Tracheal epithelial cell (primary cell): Measurements from ENCODE around the gene GP1BB. TPM values are rescaled to one million over a fixed set of nuclear protein-coding genes. Genes with fewer than 3 reads are reported as not detected.

Experiments used
- total RNA-seq: library from RNA; depleted of rRNA; stranded (reverse); fragments of >200 nt; gene quantifications from 2 replicates; pipeline ENCODE4 v1.2.1, GENCODE V29; 2014

The GP1BB gene
- total RNA-seq: under 0.01 and 3.1 TPM in 2 replicates

DNA sequence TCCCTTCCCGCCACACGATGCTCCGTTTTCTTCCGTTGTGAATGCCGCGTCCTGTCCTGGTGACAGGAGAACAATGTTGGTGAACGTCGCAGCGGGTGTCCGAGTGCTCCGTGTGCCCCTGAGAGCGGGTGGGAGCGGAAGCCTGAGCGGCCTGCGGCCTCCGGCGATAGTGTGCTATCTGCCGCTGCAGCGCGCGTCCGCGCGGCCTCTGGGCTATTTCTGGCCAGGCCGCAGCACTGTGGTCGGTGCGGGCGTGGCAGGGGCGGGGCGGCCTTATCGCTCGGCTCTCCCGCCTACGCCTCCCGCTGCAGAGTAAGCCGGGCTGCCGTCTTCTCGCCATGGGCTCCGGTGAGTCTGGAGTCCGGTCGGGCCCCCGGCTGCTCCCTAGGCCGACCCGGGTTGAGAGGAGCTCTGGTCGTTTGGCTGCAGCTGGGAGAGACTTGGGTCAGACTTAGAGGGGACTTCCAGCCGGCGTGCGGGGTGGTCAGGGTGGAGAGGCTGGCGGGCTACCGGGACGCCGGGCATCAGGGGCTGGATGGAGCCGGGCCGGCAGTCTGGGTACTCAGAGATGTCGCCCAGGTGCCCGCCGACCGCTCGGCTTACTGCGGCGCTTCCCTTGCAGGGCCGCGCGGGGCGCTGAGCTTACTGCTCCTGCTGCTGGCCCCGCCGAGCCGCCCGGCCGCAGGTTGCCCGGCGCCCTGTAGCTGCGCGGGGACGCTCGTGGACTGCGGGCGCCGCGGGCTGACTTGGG, at the start of gene GP1BB:
TSS of gene GP1BB (plus strand) at position 308 of the 751 bp plus-strand sequence. CDS start at position 339, 31 bp downstream.

GRCh38 chr22:19714312-19715187, 8.8 kb upstream of the GP1BB start, which contains the start of gene SEPTIN5:
SEPTIN5 (plus strand) TSS chr22:19714503; CDS start chr22:19714589, 86 bp downstream.

DNA sequence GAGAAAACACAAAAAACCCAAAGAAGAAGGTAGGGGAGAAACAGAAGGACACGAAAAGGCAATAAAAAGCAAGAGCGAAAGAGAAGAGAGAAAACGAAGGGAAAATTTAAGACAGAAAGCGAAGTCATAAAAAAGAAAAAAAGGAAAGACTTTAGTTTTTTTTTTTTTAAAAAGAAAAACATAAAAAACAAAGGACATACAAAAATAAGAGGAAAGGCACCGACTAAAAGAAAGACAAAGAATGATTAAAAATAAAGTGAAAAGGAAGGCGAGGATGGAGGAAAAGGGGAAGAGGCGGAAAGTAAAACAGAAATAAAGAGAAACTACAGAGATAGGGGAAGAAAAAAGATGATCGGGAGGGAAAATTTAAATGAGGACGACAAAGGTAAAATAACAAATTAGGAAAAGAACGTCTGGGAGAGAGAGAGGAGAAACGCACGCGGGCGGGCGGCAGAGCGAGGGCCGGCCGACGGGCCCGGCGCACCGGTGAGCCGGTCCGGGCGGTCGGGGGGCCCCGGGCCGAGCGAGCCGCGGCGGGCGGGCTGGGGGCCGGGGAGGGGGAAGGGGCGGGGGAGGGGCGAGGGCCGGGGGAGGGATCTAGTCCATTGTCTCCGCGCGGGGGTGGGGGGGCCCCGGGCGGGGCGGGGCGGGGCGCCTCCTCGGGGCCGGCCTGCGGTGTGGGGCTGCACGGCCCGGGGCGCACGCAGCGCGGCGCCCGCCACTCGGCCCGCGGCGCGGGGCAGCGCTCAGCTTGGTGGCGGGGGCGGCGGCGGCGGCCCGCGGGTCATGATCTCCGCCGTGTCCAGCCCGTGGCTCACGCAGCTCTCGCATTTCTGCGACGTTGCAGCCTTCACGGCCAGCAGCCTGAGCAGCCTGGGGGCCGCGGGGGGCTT, 37.0 kb downstream of the GP1BB start, which contains the start of gene TBX1:
TSS of gene TBX1 (plus strand) at position 721 of the 893 bp plus-strand sequence. CDS start at position 787, 66 bp downstream.

Other genes starting within 250 kb of the GP1BB start
- 64.3 and 65.6 TPM in 2 replicates for gene UFD1, start 244.3 kb upstream of the GP1BB start, total RNA-seq
- 1.1 and 3.9 TPM in 2 replicates for gene CDC45, start 243.6 kb upstream of the GP1BB start, total RNA-seq
- 2.7 and 7.9 TPM in 2 replicates for gene CLDN5, start 199.1 kb upstream of the GP1BB start, total RNA-seq
- gene SEPTIN5, start 9.0 kb upstream of the GP1BB start, total RNA-seq: 4.7 and 26.5 TPM in 2 replicates
- gene TBX1, start 37.2 kb downstream of the GP1BB start, total RNA-seq: 10.1 and 13.4 TPM in 2 replicates
- gene GNB1L, start 131.3 kb downstream of the GP1BB start, total RNA-seq: 6.7 and 14.3 TPM in 2 replicates
- gene RTL10, start 131.3 kb downstream of the GP1BB start, total RNA-seq: 10.1 and 13.6 TPM in 2 replicates
- 266 and 283 TPM in 2 replicates for gene COMT, start 218.2 kb downstream of the GP1BB start, total RNA-seq
- 9.0 and 10.6 TPM in 2 replicates for gene TXNRD2, start 218.3 kb downstream of the GP1BB start, total RNA-seq